ENCODE measurements around the gene PDZD4.

PDZD4 gene

DNA sequence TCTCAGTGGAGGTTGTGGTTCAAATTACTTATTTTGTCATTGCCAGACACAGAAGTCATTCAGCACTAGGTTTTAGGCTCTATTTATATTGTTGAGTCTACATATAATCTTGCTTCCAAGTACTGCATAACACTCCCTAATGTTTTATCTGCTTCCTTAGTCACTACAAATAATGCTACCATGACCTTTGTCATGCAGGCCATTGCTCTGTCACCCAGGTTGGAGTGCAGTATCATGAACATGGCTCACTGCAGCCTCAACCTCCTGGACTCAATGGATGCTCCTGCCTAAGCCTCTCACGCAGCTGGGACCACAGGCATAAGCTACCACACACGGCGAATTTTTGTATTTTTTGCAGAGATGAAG lies 23.5 kb upstream of the PDZD4 start:
- H3K4me3 ChIP-seq (ENCODE audit: low read depth, low read length), result no peak overlapping the region
- TF ChIP-seq, protein P1, sequence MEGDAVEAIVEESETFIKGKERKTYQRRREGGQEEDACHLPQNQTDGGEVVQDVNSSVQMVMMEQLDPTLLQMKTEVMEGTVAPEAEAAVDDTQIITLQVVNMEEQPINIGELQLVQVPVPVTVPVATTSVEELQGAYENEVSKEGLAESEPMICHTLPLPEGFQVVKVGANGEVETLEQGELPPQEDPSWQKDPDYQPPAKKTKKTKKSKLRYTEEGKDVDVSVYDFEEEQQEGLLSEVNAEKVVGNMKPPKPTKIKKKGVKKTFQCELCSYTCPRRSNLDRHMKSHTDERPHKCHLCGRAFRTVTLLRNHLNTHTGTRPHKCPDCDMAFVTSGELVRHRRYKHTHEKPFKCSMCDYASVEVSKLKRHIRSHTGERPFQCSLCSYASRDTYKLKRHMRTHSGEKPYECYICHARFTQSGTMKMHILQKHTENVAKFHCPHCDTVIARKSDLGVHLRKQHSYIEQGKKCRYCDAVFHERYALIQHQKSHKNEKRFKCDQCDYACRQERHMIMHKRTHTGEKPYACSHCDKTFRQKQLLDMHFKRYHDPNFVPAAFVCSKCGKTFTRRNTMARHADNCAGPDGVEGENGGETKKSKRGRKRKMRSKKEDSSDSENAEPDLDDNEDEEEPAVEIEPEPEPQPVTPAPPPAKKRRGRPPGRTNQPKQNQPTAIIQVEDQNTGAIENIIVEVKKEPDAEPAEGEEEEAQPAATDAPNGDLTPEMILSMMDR (IDR thresholded peaks at IDR 0.05; ENCODE audit: borderline replicate concordance, insufficient read depth, low read depth, low read length), result no peak

DNA sequence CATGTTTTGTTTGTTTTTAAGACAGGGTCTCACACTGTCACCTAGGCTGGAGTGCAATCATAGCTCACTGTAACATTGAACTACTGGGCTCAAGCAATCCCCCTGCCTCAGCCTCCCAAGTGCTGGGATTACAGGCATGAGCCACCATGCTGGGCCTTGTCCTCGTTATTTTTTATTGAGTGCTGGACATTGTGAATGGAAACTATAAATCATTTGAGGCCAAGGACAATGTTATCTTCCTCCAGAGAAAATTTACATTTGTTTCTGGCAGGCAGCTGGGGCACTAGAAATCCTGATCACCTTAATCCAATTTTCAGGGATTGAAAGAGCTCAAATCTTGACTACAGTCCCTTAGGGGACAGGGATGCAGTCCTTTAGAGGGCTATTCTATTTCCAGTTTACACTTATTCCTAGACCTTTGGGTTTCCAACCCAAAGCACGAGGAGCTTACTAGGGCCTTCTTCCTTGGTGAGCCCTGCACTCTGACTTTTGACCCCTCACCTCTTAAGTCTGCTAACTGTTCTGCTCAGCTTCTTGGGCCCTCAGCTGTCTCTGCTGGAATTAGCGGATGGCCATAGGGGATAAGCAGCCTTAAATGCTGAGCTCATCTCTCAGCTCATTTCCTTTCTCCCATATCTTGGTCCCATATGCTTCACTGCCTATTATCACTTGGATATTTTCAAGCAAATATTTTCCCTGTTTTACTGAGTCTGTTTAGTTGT lies 23.0 kb upstream of the PDZD4 start:
- TF ChIP-seq, protein P1 (IDR thresholded peaks at IDR 0.05; ENCODE audit: borderline replicate concordance, insufficient read depth, low read depth, low read length), result no peak
- no peak overlapping the region for H3K4me3 ChIP-seq (ENCODE audit: low read depth, low read length)

DNA sequence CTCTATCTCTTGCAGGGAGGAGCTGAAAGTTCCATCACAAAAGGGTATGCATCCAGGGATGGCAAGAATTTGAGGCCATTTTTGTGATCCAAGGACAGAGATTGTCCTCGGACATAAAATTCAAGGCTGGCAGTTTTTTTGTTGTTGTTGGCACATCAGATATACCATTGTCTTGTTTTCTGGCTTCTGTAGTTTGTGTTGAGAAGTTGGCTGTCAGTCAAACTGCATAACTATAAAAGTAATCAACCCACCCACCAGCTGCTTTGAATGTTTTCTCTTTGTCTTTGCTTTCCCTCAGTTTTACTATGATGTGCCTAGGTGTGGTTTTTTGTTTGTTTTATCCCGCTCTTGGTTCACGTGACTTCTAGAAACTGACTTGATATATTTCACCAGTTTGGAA lies 21.6 kb upstream of the PDZD4 start:
- TF ChIP-seq, protein P1 (IDR thresholded peaks at IDR 0.05; ENCODE audit: borderline replicate concordance, insufficient read depth, low read depth, low read length), result no peak
- H3K4me3 ChIP-seq (ENCODE audit: low read depth, low read length), result no peak overlapping the region

DNA sequence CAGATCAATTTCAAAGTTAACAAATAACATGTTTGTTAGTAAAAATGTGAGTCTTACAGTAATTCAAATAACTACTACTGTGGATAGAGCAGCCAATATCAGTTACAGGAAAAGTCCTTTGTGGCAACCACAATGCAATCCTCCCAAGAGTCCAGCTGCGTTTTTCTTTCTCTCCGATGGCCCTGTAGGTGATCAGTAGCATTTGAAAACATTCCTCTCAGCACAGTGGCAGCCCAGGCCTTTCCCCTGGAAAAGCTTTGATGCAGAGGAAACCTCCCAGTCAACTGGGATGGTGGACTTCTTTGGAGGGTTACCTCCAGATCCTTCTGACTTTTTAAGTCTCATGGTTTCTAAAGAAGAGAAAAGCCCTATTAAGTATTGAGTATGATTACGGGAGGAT lies 18.0 kb upstream of the PDZD4 start:
- H3K4me3 ChIP-seq (ENCODE audit: low read depth, low read length), result no peak overlapping the region
- TF ChIP-seq, protein P1 (IDR thresholded peaks at IDR 0.05; ENCODE audit: borderline replicate concordance, insufficient read depth, low read depth, low read length), result no peak

DNA sequence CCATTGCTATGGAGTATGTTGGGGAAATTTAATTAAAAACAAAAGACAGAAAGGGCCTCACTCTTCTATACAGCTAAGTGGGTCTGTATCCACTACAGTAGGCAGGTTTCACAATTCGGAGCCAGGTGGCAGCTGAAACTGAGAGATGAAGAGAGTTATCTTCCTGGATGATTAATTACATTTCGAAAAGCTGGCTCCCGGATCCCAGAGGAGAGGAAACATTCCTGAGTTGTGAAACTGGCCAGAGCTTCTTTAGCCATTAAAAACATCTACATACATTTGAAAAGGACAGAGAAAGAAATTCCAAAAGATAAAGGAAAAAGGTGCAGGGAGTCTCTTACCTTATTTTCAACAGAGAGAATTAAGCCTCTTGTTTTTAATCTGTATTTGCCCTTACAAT lies 15.5 kb upstream of the PDZD4 start:
- H3K4me3 ChIP-seq (ENCODE audit: low read depth, low read length), result no peak overlapping the region
- TF ChIP-seq, protein P1 (IDR thresholded peaks at IDR 0.05; ENCODE audit: borderline replicate concordance, insufficient read depth, low read depth, low read length), result no peak

DNA sequence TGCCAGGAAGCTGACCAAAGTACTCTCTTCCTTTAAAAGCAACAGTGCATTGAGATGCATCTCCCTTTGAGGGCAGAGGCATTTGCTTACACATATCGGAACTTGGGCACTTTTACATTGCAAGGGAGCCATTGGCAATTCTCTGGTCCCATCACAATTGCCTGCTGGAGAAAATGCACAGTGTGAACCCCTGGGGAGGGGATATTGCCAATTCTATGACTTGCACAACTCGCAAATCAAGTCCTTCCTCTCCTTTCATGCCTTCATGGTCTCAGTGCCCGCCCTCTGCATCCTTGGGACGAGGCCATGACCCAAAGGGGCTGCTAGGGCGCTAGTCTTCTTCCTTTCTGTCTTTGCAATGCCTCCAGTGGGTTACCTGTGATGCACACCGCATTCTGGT lies 14.9 kb upstream of the PDZD4 start:
- TF ChIP-seq, protein P1 (IDR thresholded peaks at IDR 0.05; ENCODE audit: borderline replicate concordance, insufficient read depth, low read depth, low read length), result no peak

DNA sequence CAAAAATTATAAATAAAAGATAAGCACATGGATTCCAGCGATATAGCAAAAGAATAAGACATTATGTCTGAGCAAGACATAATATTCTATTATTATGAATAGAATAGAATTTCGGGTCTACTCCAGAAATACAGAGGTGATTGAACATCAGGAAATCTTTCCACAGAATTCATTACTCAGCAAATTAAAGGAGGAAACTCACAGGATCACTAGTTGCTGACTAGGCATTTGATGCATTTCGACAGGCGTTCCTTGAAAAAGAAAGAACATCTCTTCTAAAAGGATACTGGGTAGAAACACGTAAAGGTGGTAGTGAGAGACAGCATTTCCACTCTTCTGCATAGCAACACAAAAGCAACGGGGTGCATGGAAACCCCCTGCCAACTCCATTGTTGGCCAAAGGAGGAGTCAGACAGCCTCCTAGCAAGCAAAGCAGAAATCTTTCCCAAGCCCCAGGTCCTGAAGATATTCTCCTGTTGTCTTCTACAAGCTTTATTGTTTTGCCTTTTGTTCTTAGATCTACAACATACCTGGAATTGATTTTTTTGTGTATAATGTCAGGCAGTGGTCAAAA lies 14.3 kb upstream of the PDZD4 start:
- TF ChIP-seq, protein P1 (IDR thresholded peaks at IDR 0.05; ENCODE audit: borderline replicate concordance, insufficient read depth, low read depth, low read length), result no peak
- H3K4me3 ChIP-seq (ENCODE audit: low read depth, low read length), result no peak overlapping the region

More for the DNA sequence above, 14.9 kb upstream of the PDZD4 start:
- H3K4me3 ChIP-seq (ENCODE audit: low read depth, low read length), result no peak overlapping the region

Measured in GM12875 (cell line).